Fibroblast of skin of right biceps (primary cell): ENCODE measurements around the gene TEPSIN.

Experiments used
- DNase-seq: peaks from one replicate; pipeline ENCODE4 v3.0.0-alpha.2; 2013

Gene TEPSIN, protein sequence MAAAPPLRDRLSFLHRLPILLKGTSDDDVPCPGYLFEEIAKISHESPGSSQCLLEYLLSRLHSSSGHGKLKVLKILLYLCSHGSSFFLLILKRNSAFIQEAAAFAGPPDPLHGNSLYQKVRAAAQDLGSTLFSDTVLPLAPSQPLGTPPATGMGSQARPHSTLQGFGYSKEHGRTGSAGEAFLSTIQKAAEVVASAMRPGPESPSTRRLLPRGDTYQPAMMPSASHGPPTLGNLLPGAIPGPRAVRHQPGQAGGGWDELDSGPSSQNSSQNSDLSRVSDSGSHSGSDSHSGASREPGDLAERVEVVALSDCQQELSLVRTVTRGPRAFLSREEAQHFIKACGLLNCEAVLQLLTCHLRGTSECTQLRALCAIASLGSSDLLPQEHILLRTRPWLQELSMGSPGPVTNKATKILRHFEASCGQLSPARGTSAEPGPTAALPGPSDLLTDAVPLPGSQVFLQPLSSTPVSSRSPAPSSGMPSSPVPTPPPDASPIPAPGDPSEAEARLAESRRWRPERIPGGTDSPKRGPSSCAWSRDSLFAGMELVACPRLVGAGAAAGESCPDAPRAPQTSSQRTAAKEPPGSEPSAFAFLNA

DNA sequence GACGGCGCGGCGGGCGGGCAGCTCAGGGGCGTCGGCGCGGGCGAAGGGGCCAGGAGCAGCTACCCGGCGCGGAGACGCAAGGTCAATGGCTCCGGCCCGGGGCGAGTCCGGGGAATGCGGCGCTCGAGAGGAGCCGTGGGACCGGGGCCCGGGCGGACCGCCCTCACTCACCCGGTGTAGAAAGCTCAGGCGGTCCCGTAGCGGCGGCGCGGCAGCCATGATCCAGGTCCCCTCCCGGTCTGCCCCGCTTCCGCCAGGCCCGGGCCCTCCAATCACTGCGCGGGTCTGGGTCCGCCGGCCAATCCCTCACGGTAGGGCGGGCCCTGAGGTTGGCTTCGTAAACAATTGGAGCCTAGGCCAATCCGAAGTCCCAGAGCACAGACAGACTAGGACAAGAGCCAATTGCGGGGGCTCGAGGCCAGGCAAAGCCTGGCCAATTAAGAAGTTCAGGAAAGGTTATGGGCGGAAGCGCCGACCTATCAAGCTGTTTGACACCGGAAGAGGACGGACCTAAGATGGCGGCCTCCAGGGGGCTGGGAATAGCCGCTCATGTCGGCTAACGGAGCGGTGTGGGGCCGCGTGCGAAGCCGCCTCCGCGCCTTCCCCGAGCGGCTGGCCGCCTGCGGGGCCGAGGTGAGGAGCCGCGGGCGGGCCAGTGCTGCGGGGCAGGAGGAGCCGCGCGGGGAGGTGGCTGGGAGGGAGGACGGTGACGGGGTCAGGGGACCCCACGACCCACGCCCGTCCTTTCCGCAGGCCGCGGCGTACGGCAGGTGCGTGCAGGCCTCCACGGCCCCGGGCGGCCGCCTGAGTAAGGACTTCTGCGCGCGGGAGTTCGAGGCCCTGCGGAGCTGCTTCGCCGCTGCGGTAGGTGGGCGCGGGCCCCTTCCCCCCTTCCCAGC is at the start of gene TEPSIN, which contains the start of gene NDUFAF8:
TSS of gene TEPSIN (minus strand) at position 241 of the 899 bp plus-strand sequence. CDS start at position 219, 22 bp downstream.
TSS of gene NDUFAF8 (plus strand) at position 504 of the 899 bp plus-strand sequence. CDS start at position 550, 46 bp downstream.
- peak; percentile 100 for DNase-seq

GRCh38 chr17:81287741-81288430 is 49.0 kb upstream of the TEPSIN start:
- no peak for DNase-seq

DNA sequence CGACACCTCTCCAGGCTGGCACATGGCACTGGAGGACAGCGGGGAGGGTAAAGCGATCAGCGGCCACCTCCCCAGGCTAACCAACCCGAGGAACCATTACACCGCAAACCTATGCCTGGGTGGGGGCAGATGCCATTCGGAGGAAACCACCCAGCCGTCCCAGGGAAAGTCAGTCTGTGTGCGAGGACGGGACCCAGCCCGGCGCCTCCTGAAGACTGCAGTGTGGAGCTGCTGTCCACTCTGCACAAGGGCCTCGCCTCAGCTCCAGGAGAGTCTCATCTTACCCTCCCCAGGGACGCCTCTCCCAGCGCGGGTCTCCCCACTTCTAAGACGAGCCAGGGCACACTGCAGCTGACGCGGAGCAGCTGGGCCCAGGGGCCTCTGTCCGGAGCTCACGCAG is 48.3 kb upstream of the TEPSIN start:
- no peak for DNase-seq

GRCh38 chr17:81286491-81287145 is 47.8 kb upstream of the TEPSIN start:
- DNase-seq, result no peak

GRCh38 chr17:81285894-81286293 is 47.0 kb upstream of the TEPSIN start:
- DNase-seq, result no peak

DNA sequence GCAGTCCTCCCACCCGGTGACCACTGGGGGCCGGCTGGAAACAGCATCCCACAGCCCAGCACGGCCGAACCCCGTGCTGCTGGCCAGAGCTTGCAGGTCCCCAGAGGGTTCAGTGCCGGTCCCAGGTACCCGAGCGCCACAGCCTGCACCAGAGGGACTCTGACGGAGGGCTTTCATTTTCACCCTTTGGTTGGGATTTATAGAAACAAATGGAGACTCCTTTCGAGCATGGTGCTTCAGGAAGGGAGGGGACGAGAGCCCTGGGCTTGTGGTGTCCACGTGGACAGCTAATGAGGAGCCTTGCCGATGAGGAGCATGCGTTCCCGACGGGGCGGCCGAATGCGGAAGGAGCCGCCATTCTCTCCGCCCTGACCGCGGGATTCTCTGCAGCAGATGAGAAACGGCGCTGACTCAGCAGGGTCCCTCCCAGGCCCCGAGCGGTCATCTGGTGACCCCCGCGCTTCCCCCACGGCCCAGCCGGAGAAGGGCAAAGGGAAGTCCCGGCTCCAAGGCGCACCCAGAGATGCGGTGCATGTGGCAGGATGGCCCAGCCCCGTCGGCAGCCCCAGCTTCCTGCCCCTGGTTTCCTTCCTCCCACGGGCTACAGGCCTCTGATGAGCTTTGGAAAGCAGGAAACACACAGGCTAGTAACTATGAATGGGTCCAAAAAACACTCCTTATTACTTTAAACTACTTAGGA is 46.5 kb upstream of the TEPSIN start:
- peak; percentile 28 for DNase-seq

DNA sequence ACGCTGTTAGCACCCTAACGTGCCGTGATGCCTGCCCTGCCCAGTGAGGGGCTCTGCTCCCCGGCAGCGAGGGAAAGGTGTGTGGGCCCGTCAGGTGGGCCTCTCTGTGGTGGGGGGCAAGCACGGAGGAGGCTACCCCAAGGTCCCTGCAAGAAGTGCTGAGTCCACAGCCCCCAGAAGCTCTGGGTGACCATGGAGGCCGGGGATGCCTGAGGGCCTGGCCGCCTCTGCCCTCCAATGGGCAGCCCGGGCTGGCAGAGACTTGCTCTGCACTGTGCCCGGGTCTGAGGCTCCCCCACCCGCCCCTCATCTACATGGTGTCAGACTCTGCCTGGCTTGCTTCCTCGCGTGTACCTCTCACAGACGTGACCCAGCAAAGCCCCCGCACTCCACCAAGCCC is 44.0 kb upstream of the TEPSIN start:
- DNase-seq, result no peak

GRCh38 chr17:81282141-81282540 is 43.3 kb upstream of the TEPSIN start:
- no peak for DNase-seq

GRCh38 chr17:81280571-81280970 is 41.7 kb upstream of the TEPSIN start:
- DNase-seq, result no peak

- no peak for DNase-seq
Observed at GRCh38 chr17:81279278-81280275, 40.7 kb upstream of the TEPSIN start.

DNA sequence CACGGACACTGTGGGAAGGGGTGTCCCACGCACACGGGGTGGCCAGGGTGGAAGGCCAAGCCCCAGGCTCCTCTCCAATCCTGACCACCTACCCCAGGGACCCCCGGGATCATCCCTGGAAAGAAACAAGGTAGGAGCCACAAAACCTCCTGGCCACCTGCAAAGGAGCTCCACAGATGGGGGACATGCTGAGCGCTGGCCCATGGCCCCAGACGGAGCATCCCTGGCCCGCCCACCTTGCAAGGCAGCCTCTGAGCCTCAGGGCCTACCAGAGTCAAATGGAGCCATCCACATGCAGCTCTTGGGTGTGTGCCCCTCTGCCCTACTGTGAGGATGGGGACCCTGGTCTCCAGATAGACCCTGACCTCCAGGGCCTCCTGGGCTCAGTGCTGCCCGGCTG is 40.0 kb upstream of the TEPSIN start:
- no peak for DNase-seq

- DNase-seq, result no peak
Observed at GRCh38 chr17:81277946-81278693, 39.3 kb upstream of the TEPSIN start.

- DNase-seq, result no peak
Observed at GRCh38 chr17:81277421-81277820, 38.6 kb upstream of the TEPSIN start.

DNA sequence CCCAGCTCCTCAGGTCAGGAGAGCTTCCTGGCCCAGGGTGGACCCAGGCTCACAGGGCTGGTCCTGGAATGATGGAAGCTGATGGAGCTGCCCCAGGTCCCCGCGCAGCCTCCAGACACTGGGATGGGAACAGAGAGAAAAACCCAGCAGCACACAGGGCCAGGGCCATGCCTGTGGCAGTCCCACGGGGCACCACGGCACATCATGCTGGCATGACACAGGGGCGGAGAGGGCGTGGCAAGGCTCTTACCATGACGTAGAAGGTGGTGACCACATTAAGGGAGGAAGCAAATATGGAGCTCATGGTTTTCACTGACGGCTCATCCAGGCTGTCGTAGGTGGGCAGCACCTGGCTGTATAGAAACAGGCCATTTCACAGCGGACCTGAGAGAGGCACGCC is 37.9 kb upstream of the TEPSIN start:
- DNase-seq, result no peak

DNA sequence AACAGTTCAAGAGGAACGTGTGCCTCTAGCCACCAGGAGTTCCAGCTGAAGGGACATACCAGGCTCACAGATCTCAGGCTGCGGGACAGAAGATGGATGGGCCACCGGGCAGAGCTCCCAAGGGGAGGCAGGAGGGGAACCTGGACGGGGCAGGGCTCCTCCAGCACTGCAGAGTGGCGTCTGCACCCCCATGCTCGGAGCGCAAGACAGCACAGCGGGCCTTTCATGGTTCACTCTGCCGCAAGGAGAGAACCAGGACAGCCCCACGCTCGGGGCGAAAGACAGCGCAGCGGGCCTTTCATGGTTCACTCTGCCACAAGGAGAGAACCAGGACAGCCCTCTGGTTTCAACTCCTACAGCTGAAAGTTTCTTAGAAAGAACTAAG is 35.6 kb upstream of the TEPSIN start:
- DNase-seq, result no peak

DNA sequence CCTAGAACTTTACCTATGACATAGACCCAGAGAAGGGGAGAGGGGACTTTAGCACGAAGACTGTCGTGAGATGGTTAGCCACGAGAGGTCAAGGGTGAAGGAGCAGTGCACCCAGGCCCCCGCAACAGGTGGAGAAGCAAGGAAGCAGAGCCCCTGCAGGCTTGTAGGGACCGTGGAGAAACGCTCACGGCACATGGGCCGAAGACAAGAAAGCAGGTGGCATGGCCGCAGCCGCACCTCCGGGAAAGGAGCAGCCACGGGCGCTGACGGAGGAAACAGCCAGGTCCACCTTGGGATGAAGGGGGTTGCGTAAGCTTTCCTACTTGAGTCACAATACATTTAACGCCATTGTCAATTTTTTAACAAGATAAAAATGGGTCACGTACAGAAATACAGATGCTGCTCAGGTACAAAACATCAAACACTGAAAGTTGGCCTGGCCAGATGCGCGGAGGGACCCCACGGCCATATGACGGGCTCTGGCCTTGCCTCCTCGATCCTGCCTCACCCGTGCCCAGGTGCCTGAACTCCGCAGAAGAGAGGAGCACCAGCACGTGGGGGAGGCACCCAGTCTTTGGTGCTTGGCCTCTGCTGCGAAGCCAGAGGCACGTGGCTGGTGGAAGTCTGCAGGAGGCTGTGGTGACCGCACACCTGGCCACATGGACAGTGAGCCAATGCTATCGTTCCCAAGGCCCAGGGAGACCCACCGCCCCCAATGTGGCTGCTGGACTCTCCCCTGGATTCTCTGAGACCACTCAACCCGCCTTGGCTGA is 35.0 kb upstream of the TEPSIN start:
- DNase-seq, result no peak

DNA sequence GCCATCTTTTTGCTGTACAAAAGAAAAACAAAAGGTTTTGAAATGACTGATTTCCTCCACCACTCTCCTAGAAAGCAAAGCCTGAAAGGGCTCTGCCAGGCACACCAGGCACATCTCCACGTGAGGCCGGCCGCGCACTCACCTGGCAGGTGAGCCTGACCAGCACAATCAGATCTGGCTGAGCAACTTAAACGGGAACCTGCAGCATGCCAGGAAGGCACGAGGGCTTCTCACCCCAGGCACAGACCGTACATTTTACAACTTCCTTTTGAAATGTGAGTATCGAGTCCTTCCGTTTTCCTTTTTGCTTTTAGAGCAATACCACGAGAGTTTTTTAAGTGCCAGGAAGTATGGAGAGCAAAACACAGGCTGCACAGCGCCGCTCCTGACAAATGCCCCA is 33.8 kb upstream of the TEPSIN start:
- DNase-seq, result no peak

GRCh38 chr17:81271226-81271625 is 32.4 kb upstream of the TEPSIN start:
- DNase-seq, result no peak

DNA sequence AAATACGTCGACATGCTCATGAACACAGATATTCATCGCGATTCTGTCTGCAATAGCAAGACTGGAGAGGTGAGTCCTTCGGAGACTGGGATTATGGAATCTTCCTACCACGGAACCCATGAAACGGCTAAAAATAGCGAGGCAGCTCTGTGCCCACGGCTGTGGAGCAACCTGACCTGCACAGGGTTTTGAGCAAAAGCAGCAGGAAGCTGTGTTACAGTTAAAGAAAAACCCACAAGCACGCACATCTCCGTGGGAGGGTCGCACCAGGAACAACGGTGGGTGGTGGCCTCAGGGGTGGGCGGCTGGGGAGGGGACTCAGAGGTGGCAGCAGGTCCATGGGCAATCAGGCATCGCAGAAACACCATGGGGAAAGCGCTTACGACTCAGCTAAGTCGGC is 31.4 kb upstream of the TEPSIN start:
- no peak for DNase-seq
